Activated T-helper 1 cell treated with Interleukin-2 at 50 U/mL for 16 hours (primary cell): ENCODE results near the gene PTPN20.

Experiments
- DNase-seq: peaks from one replicate; pipeline ENCODE4 v3.0.0-alpha.2; 2020; ENCODE audit warnings: low read depth

The PTPN20 gene

GRCh38 chr10:47034441-47035051 is 123.3 kb downstream of the PTPN20 start:
- no peak for DNase-seq

- DNase-seq: no peak
Observed at GRCh38 chr10:47035171-47035818, 124.1 kb downstream of the PTPN20 start.

GRCh38 chr10:47035819-47036337 is 124.7 kb downstream of the PTPN20 start:
- no peak for DNase-seq

GRCh38 chr10:47036771-47037170 is 125.5 kb downstream of the PTPN20 start:
- DNase-seq: no peak

- DNase-seq: no peak
Observed at GRCh38 chr10:47037654-47038425, 126.6 kb downstream of the PTPN20 start.

GRCh38 chr10:47038881-47039561 is 127.8 kb downstream of the PTPN20 start:
- no peak for DNase-seq

GRCh38 chr10:47039562-47039913 is 128.3 kb downstream of the PTPN20 start:
- DNase-seq: no peak

- DNase-seq: no peak
Observed at GRCh38 chr10:47040041-47040491, 128.8 kb downstream of the PTPN20 start.

GRCh38 chr10:47040681-47041080 is 129.5 kb downstream of the PTPN20 start:
- DNase-seq: no peak

GRCh38 chr10:47041396-47042198 is 130.4 kb downstream of the PTPN20 start:
- DNase-seq: no peak

GRCh38 chr10:47042199-47042473 is 130.9 kb downstream of the PTPN20 start:
- no peak for DNase-seq

GRCh38 chr10:47042780-47043750 is 131.8 kb downstream of the PTPN20 start:
- no peak for DNase-seq

- DNase-seq: no peak
Observed at GRCh38 chr10:47043928-47044538, 132.8 kb downstream of the PTPN20 start.

- DNase-seq: no peak
Observed at GRCh38 chr10:47044741-47045140, 133.5 kb downstream of the PTPN20 start.

- DNase-seq: no peak
Observed at GRCh38 chr10:47045331-47045861, 134.2 kb downstream of the PTPN20 start.

GRCh38 chr10:47046321-47047126 is 135.3 kb downstream of the PTPN20 start:
- no peak for DNase-seq

- no peak for DNase-seq
Observed at GRCh38 chr10:47047127-47047504, 135.9 kb downstream of the PTPN20 start.

- peak; percentile 62 for DNase-seq
Observed at GRCh38 chr10:47047577-47048525, 136.6 kb downstream of the PTPN20 start.
